ENCODE measurements around the gene CCDC112.

The CCDC112 gene

GRCh38 chr5:115333164-115333563 lies 36.7 kb upstream of the CCDC112 start:
- TF ChIP-seq MAX (IDR thresholded peaks at IDR 0.05) (no peak), EGR1 (IDR thresholded peaks at IDR 0.05) (no peak), TEAD4 (IDR thresholded peaks at IDR 0.05) (no peak), CREB1 (IDR thresholded peaks at IDR 0.05; ENCODE audit: low read depth) (no peak), ZBTB7A (IDR thresholded peaks at IDR 0.05; ENCODE audit: low read depth) (no peak), RAD21 (IDR thresholded peaks at IDR 0.05; ENCODE audit: low read depth) (no peak), TCF12 (IDR thresholded peaks at IDR 0.05; ENCODE audit: low read depth) (no peak), NFIC (IDR thresholded peaks at IDR 0.05) (no peak), USF1 (IDR thresholded peaks at IDR 0.05) (no peak), TAF1 (IDR thresholded peaks at IDR 0.05; ENCODE audit: low read depth) (no peak), REST (IDR thresholded peaks at IDR 0.05; ENCODE audit: low read depth) (no peak), YY1 (IDR thresholded peaks at IDR 0.05; ENCODE audit: low read depth) (no peak)

GRCh38 chr5:115330830-115331229 lies 34.4 kb upstream of the CCDC112 start:
- TF ChIP-seq USF1 (IDR thresholded peaks at IDR 0.05) = no peak
- TF ChIP-seq CREB1 (IDR thresholded peaks at IDR 0.05; ENCODE audit: low read depth) = no peak
- TF ChIP-seq TEAD4 (IDR thresholded peaks at IDR 0.05) = no peak
- no peak for TF ChIP-seq RAD21 (IDR thresholded peaks at IDR 0.05; ENCODE audit: low read depth)
- no peak for TF ChIP-seq EGR1 (IDR thresholded peaks at IDR 0.05)
- no peak for TF ChIP-seq TAF1 (IDR thresholded peaks at IDR 0.05; ENCODE audit: low read depth)
- TF ChIP-seq ZBTB7A (IDR thresholded peaks at IDR 0.05; ENCODE audit: low read depth) = no peak
- TF ChIP-seq YY1 (IDR thresholded peaks at IDR 0.05; ENCODE audit: low read depth) = no peak
- TF ChIP-seq MAX (IDR thresholded peaks at IDR 0.05) = no peak
- no peak for TF ChIP-seq CEBPB (IDR thresholded peaks at IDR 0.05)
- no peak for TF ChIP-seq TCF12 (IDR thresholded peaks at IDR 0.05; ENCODE audit: low read depth)

- TF ChIP-seq EGR1 (IDR thresholded peaks at IDR 0.05) (no peak), TAF1 (IDR thresholded peaks at IDR 0.05; ENCODE audit: low read depth) (no peak), ZBTB7A (IDR thresholded peaks at IDR 0.05; ENCODE audit: low read depth) (no peak), CEBPB (IDR thresholded peaks at IDR 0.05) (no peak), USF1 (IDR thresholded peaks at IDR 0.05) (no peak), REST (IDR thresholded peaks at IDR 0.05; ENCODE audit: low read depth) (no peak), CREB1 (IDR thresholded peaks at IDR 0.05; ENCODE audit: low read depth) (no peak), TCF12 (IDR thresholded peaks at IDR 0.05; ENCODE audit: low read depth) (no peak), MAX (IDR thresholded peaks at IDR 0.05) (no peak), NFIC (IDR thresholded peaks at IDR 0.05) (no peak), EP300 (IDR thresholded peaks at IDR 0.05; ENCODE audit: borderline replicate concordance) (no peak), YY1 (IDR thresholded peaks at IDR 0.05; ENCODE audit: low read depth) (no peak), RAD21 (IDR thresholded peaks at IDR 0.05; ENCODE audit: low read depth) (no peak), TEAD4 (IDR thresholded peaks at IDR 0.05) (no peak), FOXM1 (IDR thresholded peaks at IDR 0.05; ENCODE audit: borderline replicate concordance, low read depth) (no peak)
These were observed 33.0 kb upstream of the CCDC112 start for GRCh38 chr5:115329475-115329874.

GRCh38 chr5:115325296-115325959 lies 29.0 kb upstream of the CCDC112 start:
- TF ChIP-seq USF1 (IDR thresholded peaks at IDR 0.05) (no peak), TCF12 (IDR thresholded peaks at IDR 0.05; ENCODE audit: low read depth) (no peak), TAF1 (IDR thresholded peaks at IDR 0.05; ENCODE audit: low read depth) (no peak), MAX (IDR thresholded peaks at IDR 0.05) (no peak), ZBTB7A (IDR thresholded peaks at IDR 0.05; ENCODE audit: low read depth) (no peak), CREB1 (IDR thresholded peaks at IDR 0.05; ENCODE audit: low read depth) (no peak), TEAD4 (IDR thresholded peaks at IDR 0.05) (no peak), FOXM1 (IDR thresholded peaks at IDR 0.05; ENCODE audit: borderline replicate concordance, low read depth) (no peak), CEBPB (IDR thresholded peaks at IDR 0.05) (no peak), REST (IDR thresholded peaks at IDR 0.05; ENCODE audit: low read depth) (no peak), RAD21 (IDR thresholded peaks at IDR 0.05; ENCODE audit: low read depth) (no peak), EP300 (IDR thresholded peaks at IDR 0.05; ENCODE audit: borderline replicate concordance) (no peak), YY1 (IDR thresholded peaks at IDR 0.05; ENCODE audit: low read depth) (no peak), EGR1 (IDR thresholded peaks at IDR 0.05) (no peak), NFIC (IDR thresholded peaks at IDR 0.05) (no peak)

Data from Ishikawa (cell line).